Measurements from ENCODE around the gene SAMD5. TPM values are rescaled to one million over a fixed set of nuclear protein-coding genes. Genes with fewer than 3 reads are reported as not detected.

The SAMD5 gene
- 0.40 and 1.5 TPM in 2 replicates for total RNA-seq

- TF ChIP-seq CTCF (conservative IDR thresholded peaks at IDR 0.05; ENCODE audit: low read depth, low read length), result no peak
- peak within 1 kb of the TSS; percentile 84 for H3K4me3 ChIP-seq (ENCODE audit: low read depth, low read length)
- no peak for DNase-seq (ENCODE audit: low read depth)
These were observed at the start of gene SAMD5 for GRCh38 chr6:147508042-147508865. Gene SAMD5, plus strand, starts transcription at chr6:147508690. Its CDS starts 239 bp downstream, at chr6:147508929.

GRCh38 chr6:147459780-147460179 lies 48.7 kb upstream of the SAMD5 start:
- no peak for TF ChIP-seq CTCF (conservative IDR thresholded peaks at IDR 0.05; ENCODE audit: low read depth, low read length)
- no peak overlapping the region for H3K4me3 ChIP-seq (ENCODE audit: low read depth, low read length)
- DNase-seq (ENCODE audit: low read depth), result no peak

DNA sequence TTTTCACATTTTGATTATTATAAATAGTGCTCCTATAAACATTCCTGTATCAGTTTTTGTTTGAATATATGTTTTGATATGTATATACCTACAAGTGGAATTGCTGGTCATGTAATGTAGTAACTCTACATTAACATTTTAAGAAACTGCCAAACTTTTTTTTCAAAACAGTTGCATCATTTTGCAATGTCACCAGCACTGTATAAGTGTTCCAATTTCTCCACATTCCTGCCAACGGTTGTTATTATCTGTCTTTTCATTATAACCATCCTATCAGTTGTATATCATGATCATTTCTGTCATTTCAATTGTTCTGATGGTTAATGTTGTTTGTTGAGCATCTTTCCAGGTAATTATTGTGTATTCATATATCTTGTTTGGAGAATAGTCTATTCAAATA lies 44.8 kb upstream of the SAMD5 start:
- no peak for TF ChIP-seq CTCF (conservative IDR thresholded peaks at IDR 0.05; ENCODE audit: low read depth, low read length)
- no peak for DNase-seq (ENCODE audit: low read depth)
- no peak overlapping the region for H3K4me3 ChIP-seq (ENCODE audit: low read depth, low read length)

- no peak for DNase-seq (ENCODE audit: low read depth)
- H3K4me3 ChIP-seq (ENCODE audit: low read depth, low read length), result no peak overlapping the region
- TF ChIP-seq CTCF (conservative IDR thresholded peaks at IDR 0.05; ENCODE audit: low read depth, low read length), result no peak
These were observed 41.1 kb upstream of the SAMD5 start for GRCh38 chr6:147467428-147467827.

- no peak for DNase-seq (ENCODE audit: low read depth)
- TF ChIP-seq CTCF (conservative IDR thresholded peaks at IDR 0.05; ENCODE audit: low read depth, low read length), result no peak
These were observed 40.6 kb upstream of the SAMD5 start for GRCh38 chr6:147467886-147468285.

DNA sequence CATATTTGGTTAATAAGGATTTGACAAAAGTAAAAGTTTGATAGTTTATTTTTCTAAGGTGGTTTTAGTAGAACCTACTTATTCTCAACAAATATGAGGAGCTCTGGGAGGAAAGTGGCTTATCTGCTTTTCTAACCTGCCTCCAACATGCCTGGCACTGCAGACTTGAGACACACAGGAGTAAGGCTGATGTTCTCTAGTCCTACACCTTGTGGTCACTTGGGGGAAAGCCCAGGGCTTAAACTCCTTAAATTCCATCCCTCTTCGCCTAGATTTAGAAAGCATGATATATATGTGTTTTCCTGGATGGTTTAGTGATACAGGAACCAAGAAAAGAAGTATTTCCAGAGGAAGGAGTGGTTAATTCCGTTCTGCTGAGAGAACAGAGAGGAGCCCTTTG lies 39.9 kb upstream of the SAMD5 start:
- no peak overlapping the region for H3K4me3 ChIP-seq (ENCODE audit: low read depth, low read length)
- DNase-seq (ENCODE audit: low read depth), result no peak
- TF ChIP-seq CTCF (conservative IDR thresholded peaks at IDR 0.05; ENCODE audit: low read depth, low read length), result peak; percentile 7

More at GRCh38 chr6:147467886-147468285, 40.6 kb upstream of the SAMD5 start:
- no peak overlapping the region for H3K4me3 ChIP-seq (ENCODE audit: low read depth, low read length)

- no peak for TF ChIP-seq CTCF (conservative IDR thresholded peaks at IDR 0.05; ENCODE audit: low read depth, low read length)
- no peak overlapping the region for H3K4me3 ChIP-seq (ENCODE audit: low read depth, low read length)
- DNase-seq (ENCODE audit: low read depth), result no peak
These were observed 28.6 kb upstream of the SAMD5 start for GRCh38 chr6:147479857-147480256.
